Germinal center (tissue), 1 donor: ENCODE results near the gene SNRNP25.

Source experiments
- DNase-seq: peaks from one replicate; pipeline ENCODE4 v3.0.0; 2012; ENCODE audit warnings: mixed read lengths, low spot score

Gene SNRNP25

GRCh38 chr16:78444-79150 lies 25.0 kb downstream of the SNRNP25 start:
- DNase-seq, result peak; percentile 55

GRCh38 chr16:79151-80054 lies 25.8 kb downstream of the SNRNP25 start:
- DNase-seq, result no peak

GRCh38 chr16:83060-83603 lies 29.5 kb downstream of the SNRNP25 start:
- no peak for DNase-seq

GRCh38 chr16:83781-84615 lies 30.4 kb downstream of the SNRNP25 start:
- no peak for DNase-seq

GRCh38 chr16:84718-85406 lies 31.2 kb downstream of the SNRNP25 start:
- DNase-seq, result peak; percentile 74

GRCh38 chr16:85407-85782 lies 31.8 kb downstream of the SNRNP25 start:
- DNase-seq, result no peak

GRCh38 chr16:85865-86264 lies 32.2 kb downstream of the SNRNP25 start:
- no peak for DNase-seq

GRCh38 chr16:86483-86952 lies 32.9 kb downstream of the SNRNP25 start:
- DNase-seq, result no peak

GRCh38 chr16:88613-89012 lies 35.0 kb downstream of the SNRNP25 start:
- no peak for DNase-seq

- DNase-seq, result no peak
Observed at GRCh38 chr16:89391-90302, 36.0 kb downstream of the SNRNP25 start.

GRCh38 chr16:91484-91883 lies 37.9 kb downstream of the SNRNP25 start:
- DNase-seq, result no peak

- DNase-seq, result no peak
Observed at GRCh38 chr16:92431-93339, 39.1 kb downstream of the SNRNP25 start.

GRCh38 chr16:94918-95265 lies 41.3 kb downstream of the SNRNP25 start:
- no peak for DNase-seq

- peak; percentile 97 for DNase-seq
Observed at GRCh38 chr16:96935-97381, 43.3 kb downstream of the SNRNP25 start.

GRCh38 chr16:97822-98221 lies 44.2 kb downstream of the SNRNP25 start:
- DNase-seq, result no peak

GRCh38 chr16:100989-101388 lies 47.4 kb downstream of the SNRNP25 start:
- no peak for DNase-seq

- DNase-seq, result no peak
Observed at GRCh38 chr16:101586-101985, 48.0 kb downstream of the SNRNP25 start.

GRCh38 chr16:102060-102855 lies 48.6 kb downstream of the SNRNP25 start:
- no peak for DNase-seq
